HepG2 (cell line): ENCODE results near the gene ANKRD6. TPM values are rescaled to one million over a fixed set of nuclear protein-coding genes. Genes with fewer than 3 reads are reported as not detected.

Experiments
- ATAC-seq: fragments of 200-7000 bp; cut with Tn5 transposase; 3 replicates; pipeline ENCODE4 v1.9.1; 2020; ENCODE audit warnings: mild to moderate bottlenecking, moderate library complexity
- BruUV-seq: library from RNA; stranded (reverse); fragments of 400-500 nt; replicated peaks from 2 replicates; lab custom pipeline; 2021; lab: Mats Ljungman, UMichigan
- CTCF ChIA-PET: fragments of 300-600 bp; formaldehyde crosslinking; extraction: SDS; loops from one replicate; lab custom pipeline; 2021; ENCODE audit warnings: low total read pairs, inconsistent platforms, low intra/inter-chr PET ratio; lab: Yijun Ruan, JAX
- POLR2A ChIA-PET: fragments of 350-600 bp; sonication (Branson Sonifier 250); formaldehyde crosslinking; loops from one replicate; lab custom pipeline; 2020; ENCODE audit warnings: antibody characterized with exemption, inconsistent platforms; lab: Yijun Ruan, JAX
- DNase-seq: peaks from one replicate; pipeline ENCODE4 v3.0.0-alpha.2; 2015; ENCODE audit warnings: low spot score
- FAIRE-seq: peaks from 3 replicates; lab custom pipeline; 2011; peaks lifted over from hg19 to GRCh38; lab: Jason Lieb, UNC
- H2AFZ ChIP-seq: one replicate; pipeline ENCODE4 v1.6.1; 2011; ENCODE audit warnings: low read length, inconsistent platforms
- H3K27ac ChIP-seq: fragments of 300-600 bp; 3 replicates; pipeline ENCODE4 v1.8.0; 2011; ENCODE audit warnings: mixed run types, mild to moderate bottlenecking, mixed read lengths, low read length, inconsistent platforms; ENCODE audit not compliant: insufficient read depth; ENCODE audit errors: extremely low read length
- H3K27me3 ChIP-seq, 2 experiments: fragments of 200-600 bp in 1 of 2; 2 replicates in 1 of 2; 3 replicates in 1 of 2; pipeline versions ENCODE4 v1.6.0 to v1.8.0; 2011; ENCODE audit warnings: low read length in 2 of 2, mild to moderate bottlenecking in 2 of 2, moderate library complexity in 2 of 2, inconsistent platforms in 1 of 2; ENCODE audit not compliant: insufficient read depth in 2 of 2, control insufficient read depth in 1 of 2
- H3K36me3 ChIP-seq, 2 experiments: fragments of 200-600 bp in 1 of 2; replicated peaks in 1 of 2; 2 replicates in 1 of 2; 3 replicates in 1 of 2; pipeline versions ENCODE4 v1.5.1 to v1.8.0; 2011; ENCODE audit warnings: low read length in 2 of 2, inconsistent platforms in 1 of 2; ENCODE audit not compliant: insufficient read depth in 2 of 2, control insufficient read depth in 1 of 2
- H3K4me1 ChIP-seq: 2 replicates; pipeline ENCODE4 v1.5.1; 2012; ENCODE audit warnings: low read length, inconsistent platforms; ENCODE audit not compliant: insufficient read depth
- H3K4me2 ChIP-seq: 2 replicates; pipeline ENCODE4 v1.6.0; 2011; ENCODE audit warnings: low read depth, low read length, inconsistent platforms
- H3K4me3 ChIP-seq, 3 experiments: fragments of 200-600 bp in 1 of 3; sonication (generic), shearing (Covaris generic) in 1 of 3; replicated peaks in 1 of 3; 2 replicates each; pipeline ENCODE4 v1.5.1; 2011 to 2016; ENCODE audit warnings: low read length in 3 of 3, inconsistent platforms in 2 of 3, low read depth in 2 of 3, mild to moderate bottlenecking in 2 of 3, control low read depth in 1 of 3, mixed read lengths in 1 of 3; ENCODE audit not compliant: insufficient read depth in 1 of 3
- H3K79me2 ChIP-seq: one replicate; pipeline ENCODE4 v1.6.1; 2011; ENCODE audit warnings: low read length, inconsistent platforms; ENCODE audit not compliant: insufficient read depth
- H3K9ac ChIP-seq: 2 replicates; pipeline ENCODE4 v1.6.0; 2011; ENCODE audit warnings: mild to moderate bottlenecking, low read depth, low read length, inconsistent platforms; ENCODE audit not compliant: insufficient read depth
- H3K9me3 ChIP-seq: 2 replicates; pipeline ENCODE4 v1.5.1; 2012; ENCODE audit warnings: mild to moderate bottlenecking, low read length
- H4K20me1 ChIP-seq: 2 replicates; pipeline ENCODE4 v1.6.0; 2011; ENCODE audit warnings: inconsistent platforms, mild to moderate bottlenecking, low read length, moderate library complexity; ENCODE audit not compliant: insufficient read depth
- ARNTL ChIP-seq: sonication (generic); formaldehyde crosslinking; IDR thresholded peaks from 2 replicates; pipeline ENCODE4 v1.4.0; 2020; ENCODE audit warnings: mild to moderate bottlenecking, missing genetic modification reagents
- BATF2 ChIP-seq: sonication (generic); formaldehyde crosslinking; IDR thresholded peaks from 2 replicates; pipeline ENCODE4 v1.8.0; 2022; ENCODE audit warnings: mild to moderate bottlenecking, missing genetic modification reagents, moderate library complexity
- CBFB ChIP-seq: sonication (generic); formaldehyde crosslinking; IDR thresholded peaks from 2 replicates; pipeline ENCODE4 v1.4.0; 2020; ENCODE audit warnings: missing genetic modification reagents
- CEBPG ChIP-seq: IDR thresholded peaks from 2 replicates; pipeline ENCODE4 v1.6.1; 2016
- NKX3-1 ChIP-seq: sonication (generic); formaldehyde crosslinking; IDR thresholded peaks from 2 replicates; pipeline ENCODE4 v1.5.0; 2020; ENCODE audit warnings: missing genetic modification reagents
- POGZ ChIP-seq: sonication (generic); formaldehyde crosslinking; IDR thresholded peaks from 2 replicates; pipeline ENCODE4 v1.4.0; 2020; ENCODE audit warnings: mild to moderate bottlenecking, missing genetic modification reagents
- PTBP1 ChIP-seq: fragments of 200-400 bp; formaldehyde crosslinking; IDR thresholded peaks from 2 replicates; pipeline ENCODE4 v1.6.1; 2018; ENCODE audit warnings: low read length, low read depth; ENCODE audit not compliant: poor library complexity, severe bottlenecking
- ZNF121 ChIP-seq: sonication (generic); formaldehyde crosslinking; IDR thresholded peaks from 2 replicates; pipeline ENCODE4 v1.5.0; 2020; ENCODE audit warnings: mild to moderate bottlenecking, missing genetic modification reagents
- ZNF276 ChIP-seq: sonication (generic); formaldehyde crosslinking; IDR thresholded peaks from 2 replicates; pipeline ENCODE4 v1.4.0; 2020; ENCODE audit warnings: mild to moderate bottlenecking, low read depth, missing genetic modification reagents
- ZNF335 ChIP-seq: sonication (generic); formaldehyde crosslinking; IDR thresholded peaks from 2 replicates; pipeline ENCODE4 v1.4.0; 2020; ENCODE audit warnings: missing genetic modification reagents
- ZNF577 ChIP-seq: sonication (generic); formaldehyde crosslinking; IDR thresholded peaks from 2 replicates; pipeline ENCODE4 v1.4.0; 2020; ENCODE audit warnings: mild to moderate bottlenecking, low read depth, missing genetic modification reagents, borderline replicate concordance
- ZNF605 ChIP-seq: sonication (generic); formaldehyde crosslinking; IDR thresholded peaks from 2 replicates; pipeline ENCODE4 v1.8.0; 2022; ENCODE audit warnings: mild to moderate bottlenecking, missing genetic modification reagents
- ZSCAN25 ChIP-seq: sonication (generic); formaldehyde crosslinking; IDR thresholded peaks from 2 replicates; pipeline ENCODE4 v1.8.0; 2022; ENCODE audit warnings: mild to moderate bottlenecking, missing genetic modification reagents
- WGBS: methylation state at CpG from one replicate; pipeline ENCODE4 v1.1.6; 2017; ENCODE audit warnings: low lambda C conversion rate; 5-methylcytosine and 5-hydroxymethylcytosine counted together
- in situ Hi-C: cut with HindIII; loops from 2 replicates; pipeline ENCODE4 v1.10.0; 2017; ENCODE audit warnings: low pct_unique_long_range_greater_than_20kb; ENCODE audit not compliant: extremely low pct_ligation_motif_present
- intact Hi-C: fragments of 100-400 bp; cut with micrococcal nuclease; formaldehyde crosslinking; loops from one replicate; pipeline ENCODE4 v1.10.0; 2022; ENCODE audit not compliant: unreplicated experiment
- polyA plus RNA-seq, 8 experiments: library from polyadenylated mRNA; depleted of rRNA in 3 of 8; stranded (reverse) in 7 of 8; unstranded in 1 of 8; fragments of >200 nt; fragmentation: Illumina TruSeq in 4 of 8; extraction: Trizol in 4 of 8; gene quantifications; 2 replicates each; pipeline versions ENCODE4 v1.2.1 to v1.2.3, GENCODE V29; 2011 to 2016; ENCODE audit warnings: low read depth in 4 of 8, missing spikeins in 1 of 8, mixed read lengths in 1 of 8; ENCODE audit not compliant: insufficient read depth in 1 of 8
- total RNA-seq, 5 experiments: library from RNA; depleted of rRNA; stranded (reverse); fragments of >200 nt; fragmentation: Illumina TruSeq; extraction: Trizol; gene quantifications; 2 replicates each; pipeline ENCODE4 v1.2.3, GENCODE V29; 2016; ENCODE audit warnings: low read depth in 1 of 5

The ANKRD6 gene
- total and polyA plus RNA-seq, 2 of the 13 experiments (the other 11 are each of a cell fraction or from before 2014, with no cell fraction given) = 0.18 to 0.36 TPM

GRCh38 chr6:89596484-89596883 is 163.5 kb downstream of the ANKRD6 start:
- no peak for TF ChIP-seq ZNF121 (CRISPR knock-in tag)
- no peak for TF ChIP-seq ZSCAN25 (CRISPR knock-in tag)
- TF ChIP-seq POGZ (CRISPR knock-in tag) = no peak
- no peak for TF ChIP-seq CBFB (CRISPR knock-in tag)
- TF ChIP-seq CEBPG (CRISPR knock-in tag) = no peak
- no peak for TF ChIP-seq ZNF605 (CRISPR knock-in tag)
- TF ChIP-seq ZNF276 (CRISPR knock-in tag) = no peak
- no peak for TF ChIP-seq ZNF577
- TF ChIP-seq ARNTL (CRISPR knock-in tag) = no peak
- no peak for TF ChIP-seq PTBP1
- TF ChIP-seq BATF2 (CRISPR knock-in tag) = no peak
- TF ChIP-seq ZNF335 = no peak
- no peak for TF ChIP-seq NKX3-1
- TF ChIP-seq, all 625 proteins: peak for 0
- POLR2A ChIA-PET = no interaction called here
- BruUV-seq = no TSS peak
- Histone ChIP-seq H2AFZ (no peak overlapping the region), H3K9ac (no peak overlapping the region), H3K79me2 (no peaks in the 10 kb centered on the region), H3K4me3 (no peak overlapping the region), H4K20me1 (no peaks in the 10 kb centered on the region), H3K9me3 (no peaks in the 10 kb centered on the region), H3K36me3 (no peaks in the 10 kb centered on the region), H3K27me3 (no peaks in the 10 kb centered on the region; a peak in 1 of 5 replicates), H3K4me1 (no peaks in the 10 kb centered on the region), H3K4me2 (no peak overlapping the region), H3K27ac (no peak overlapping the region)
- ATAC-seq (no peak), DNase-seq (no peak), FAIRE-seq (no peak)
- CTCF ChIA-PET = no interaction called here
- in situ Hi-C loops (no loop called here), intact Hi-C loops (loop anchor here (5.0 kb wide), 2 partner anchors 164 to 224 kb away; partner anchors contain the start of gene ANKRD6)
- WGBS = 17% methylated on average over 1 of the region's 1 CpG
